Suprapubic skin (tissue), 3 donors: Measurements from ENCODE around the gene ZSWIM3.

ENCODE experiments used
- POLR2AphosphoS5 ChIP-seq, 3 donors: sonication (generic); formaldehyde crosslinking; IDR thresholded peaks; one replicate each; pipeline ENCODE4 v1.6.1; 2017; ENCODE audit warnings: antibody characterized with exemption in 3 of 3
- TF ChIP-seq, protein P1 (sequence below), 2 donors: fragments of 200-600 bp in 1 of 2; fragments of 450-650 bp in 1 of 2; sonication (generic) in 1 of 2; IDR thresholded peaks; one replicate each; pipeline ENCODE4 v1.5.1; 2016 to 2019; ENCODE audit warnings: antibody characterized with exemption in 2 of 2, mild to moderate bottlenecking in 1 of 2, moderate library complexity in 1 of 2

DNA sequence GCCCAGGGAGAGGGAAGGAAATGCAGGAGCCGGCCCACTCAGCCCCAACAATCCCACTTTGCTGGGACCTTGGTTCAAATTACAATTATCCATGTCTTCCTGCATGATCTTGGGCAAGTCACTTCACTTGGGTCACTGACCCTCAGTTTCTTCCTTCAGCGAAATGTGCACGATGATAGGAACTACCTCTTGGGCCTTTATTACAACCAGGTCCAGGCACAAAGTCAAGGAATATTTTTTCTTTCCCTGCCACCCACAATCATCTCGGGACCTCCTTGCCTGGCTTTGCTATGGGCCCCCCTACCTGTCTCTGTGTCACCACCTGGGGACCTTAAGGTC, 54.9 kb downstream of the ZSWIM3 start:
- TF ChIP-seq, protein P1, sequence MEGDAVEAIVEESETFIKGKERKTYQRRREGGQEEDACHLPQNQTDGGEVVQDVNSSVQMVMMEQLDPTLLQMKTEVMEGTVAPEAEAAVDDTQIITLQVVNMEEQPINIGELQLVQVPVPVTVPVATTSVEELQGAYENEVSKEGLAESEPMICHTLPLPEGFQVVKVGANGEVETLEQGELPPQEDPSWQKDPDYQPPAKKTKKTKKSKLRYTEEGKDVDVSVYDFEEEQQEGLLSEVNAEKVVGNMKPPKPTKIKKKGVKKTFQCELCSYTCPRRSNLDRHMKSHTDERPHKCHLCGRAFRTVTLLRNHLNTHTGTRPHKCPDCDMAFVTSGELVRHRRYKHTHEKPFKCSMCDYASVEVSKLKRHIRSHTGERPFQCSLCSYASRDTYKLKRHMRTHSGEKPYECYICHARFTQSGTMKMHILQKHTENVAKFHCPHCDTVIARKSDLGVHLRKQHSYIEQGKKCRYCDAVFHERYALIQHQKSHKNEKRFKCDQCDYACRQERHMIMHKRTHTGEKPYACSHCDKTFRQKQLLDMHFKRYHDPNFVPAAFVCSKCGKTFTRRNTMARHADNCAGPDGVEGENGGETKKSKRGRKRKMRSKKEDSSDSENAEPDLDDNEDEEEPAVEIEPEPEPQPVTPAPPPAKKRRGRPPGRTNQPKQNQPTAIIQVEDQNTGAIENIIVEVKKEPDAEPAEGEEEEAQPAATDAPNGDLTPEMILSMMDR (IDR thresholded peaks at IDR 0.05), result no peak
- no peak for TF ChIP-seq POLR2AphosphoS5 (IDR thresholded peaks at IDR 0.05)
